ENCODE results near the gene GOLGA2. TPM values are rescaled to one million over a fixed set of nuclear protein-coding genes. Genes with fewer than 3 reads are reported as not detected.

GOLGA2 gene, protein sequence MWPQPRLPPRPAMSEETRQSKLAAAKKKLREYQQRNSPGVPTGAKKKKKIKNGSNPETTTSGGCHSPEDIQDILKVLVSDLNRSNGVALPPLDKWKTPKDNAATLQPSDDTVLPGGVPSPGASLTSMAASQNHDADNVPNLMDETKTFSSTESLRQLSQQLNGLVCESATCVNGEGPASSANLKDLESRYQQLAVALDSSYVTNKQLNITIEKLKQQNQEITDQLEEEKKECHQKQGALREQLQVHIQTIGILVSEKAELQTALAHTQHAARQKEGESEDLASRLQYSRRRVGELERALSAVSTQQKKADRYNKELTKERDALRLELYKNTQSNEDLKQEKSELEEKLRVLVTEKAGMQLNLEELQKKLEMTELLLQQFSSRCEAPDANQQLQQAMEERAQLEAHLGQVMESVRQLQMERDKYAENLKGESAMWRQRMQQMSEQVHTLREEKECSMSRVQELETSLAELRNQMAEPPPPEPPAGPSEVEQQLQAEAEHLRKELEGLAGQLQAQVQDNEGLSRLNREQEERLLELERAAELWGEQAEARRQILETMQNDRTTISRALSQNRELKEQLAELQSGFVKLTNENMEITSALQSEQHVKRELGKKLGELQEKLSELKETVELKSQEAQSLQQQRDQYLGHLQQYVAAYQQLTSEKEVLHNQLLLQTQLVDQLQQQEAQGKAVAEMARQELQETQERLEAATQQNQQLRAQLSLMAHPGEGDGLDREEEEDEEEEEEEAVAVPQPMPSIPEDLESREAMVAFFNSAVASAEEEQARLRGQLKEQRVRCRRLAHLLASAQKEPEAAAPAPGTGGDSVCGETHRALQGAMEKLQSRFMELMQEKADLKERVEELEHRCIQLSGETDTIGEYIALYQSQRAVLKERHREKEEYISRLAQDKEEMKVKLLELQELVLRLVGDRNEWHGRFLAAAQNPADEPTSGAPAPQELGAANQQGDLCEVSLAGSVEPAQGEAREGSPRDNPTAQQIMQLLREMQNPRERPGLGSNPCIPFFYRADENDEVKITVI
- total RNA-seq: 100 to 1,000 TPM in 1 of 2 donors, 10 to 100 TPM in 1; 83.6 to 104 TPM
- long read RNA-seq, full-length matches to known transcripts: 10 of 45 reads
- long read RNA-seq, partial matches to known transcripts: 23 of 45 reads
- long read RNA-seq, other reads (novel, unspliced or antisense): 12 of 45 reads

GRCh38 chr9:128275198-128276007 lies at the start of gene GOLGA2:
GOLGA2 (minus strand) TSS chr9:128276007; CDS start chr9:128275976, 31 bp downstream.
- intact Hi-C loops (cut with DNase I, micrococcal nuclease): no loop called here
- DNase-seq: peak; percentile 31 to 55

GRCh38 chr9:128324401-128324800 lies 48.6 kb upstream of the GOLGA2 start:
- ATAC-seq (no peak), DNase-seq (no peak)
- intact Hi-C loops (cut with DNase I, micrococcal nuclease): no loop called here

More at GRCh38 chr9:128275198-128276007, at the start of gene GOLGA2:
- peak; percentile 62 for ATAC-seq

DNA sequence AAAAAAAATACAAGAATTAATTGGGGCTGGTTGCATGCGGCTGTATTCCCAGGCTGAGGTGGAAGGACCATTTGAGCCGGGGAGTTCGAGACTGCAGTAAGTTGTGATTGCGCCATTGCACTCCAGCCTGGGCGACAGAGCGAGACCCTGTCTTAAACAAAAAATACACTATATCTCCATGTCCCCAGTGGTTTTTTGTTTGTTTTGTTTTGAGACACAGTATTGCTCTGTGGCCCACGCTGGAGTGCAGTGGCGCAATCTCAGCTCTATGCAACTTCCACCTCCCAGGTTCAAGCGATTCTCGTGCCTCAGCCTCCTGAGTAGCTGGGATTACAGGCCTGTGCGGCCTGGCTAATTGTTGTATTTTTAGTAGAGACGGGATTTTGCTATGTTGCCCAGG lies 48.0 kb upstream of the GOLGA2 start:
- intact Hi-C loops (cut with DNase I, micrococcal nuclease): no loop called here
- no peak for ATAC-seq
- no peak for DNase-seq

DNA sequence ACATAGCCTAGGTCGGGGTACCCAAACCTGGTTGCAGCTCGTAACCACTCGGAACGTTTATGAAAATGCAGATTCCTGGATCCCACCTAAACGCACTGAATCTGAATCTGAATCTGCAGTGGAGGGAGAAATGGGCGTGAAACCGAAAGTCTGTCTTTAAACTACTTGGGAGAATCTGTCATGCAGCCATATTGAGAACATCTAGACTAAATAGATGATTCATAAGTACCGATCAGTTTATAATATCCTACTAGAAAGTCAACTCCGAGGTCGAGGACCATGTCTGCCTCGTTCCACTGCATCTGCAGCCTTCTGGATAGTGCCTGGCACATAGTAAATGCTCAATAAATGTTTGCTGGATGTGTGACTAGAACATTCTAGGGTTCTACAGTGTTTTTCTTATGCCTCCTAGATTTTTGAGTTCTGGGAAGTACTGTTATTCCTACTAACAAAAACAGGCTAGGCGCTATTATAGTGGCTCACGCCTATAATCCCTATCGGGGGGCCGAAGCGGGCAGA lies 47.5 kb upstream of the GOLGA2 start:
- intact Hi-C loops (cut with DNase I, micrococcal nuclease): no loop called here
- DNase-seq (no peak), ATAC-seq (peak; percentile 8)

DNA sequence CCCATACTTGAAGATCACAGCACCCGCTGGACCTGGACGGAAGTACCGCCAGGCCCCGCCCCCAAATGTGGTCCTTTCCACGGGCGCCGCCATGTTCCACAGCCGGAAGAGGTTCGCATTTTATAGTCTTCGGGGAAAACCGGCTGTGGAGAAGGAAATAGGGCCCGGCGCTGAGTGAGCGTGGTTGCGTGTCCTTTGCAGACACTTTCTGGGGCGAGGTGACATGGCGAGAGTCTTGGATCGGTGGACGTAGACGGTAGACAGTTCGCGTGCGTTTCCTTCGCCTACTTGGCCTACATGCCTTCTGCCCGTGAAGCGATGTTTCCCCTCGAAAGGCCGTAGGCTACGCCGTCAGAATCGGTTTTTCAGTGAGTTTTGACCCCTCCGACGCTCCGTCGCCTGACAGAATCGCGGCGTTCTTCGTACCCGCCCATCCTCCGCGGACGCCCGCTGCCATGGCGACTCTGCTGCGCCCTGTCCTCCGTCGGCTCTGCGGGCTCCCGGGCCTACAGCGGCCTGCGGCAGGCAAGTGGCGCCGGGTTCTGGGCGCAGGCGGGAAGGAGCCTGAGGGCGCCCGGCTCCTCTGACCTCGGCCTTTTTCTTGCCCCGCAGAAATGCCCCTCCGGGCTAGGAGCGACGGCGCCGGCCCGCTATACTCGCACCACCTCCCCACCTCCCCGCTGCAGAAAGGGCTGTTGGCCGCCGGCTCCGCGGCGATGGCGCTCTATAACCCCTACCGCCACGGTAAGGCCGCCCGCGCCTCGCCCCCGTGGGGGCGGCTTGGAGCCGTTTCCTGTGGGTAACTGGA lies 46.8 kb upstream of the GOLGA2 start, which contains the start of the genes COQ4 and TRUB2:
Gene COQ4, plus strand, starts transcription at position 436 of the 808 bp plus-strand sequence. Its CDS starts 20 bp downstream, at position 456.
Gene TRUB2, minus strand, starts transcription at position 44 of the 808 bp plus-strand sequence. Its CDS starts 39 bp downstream, at position 5.
- ATAC-seq: peak; percentile 96
- intact Hi-C loops (cut with DNase I, micrococcal nuclease): no loop called here
- DNase-seq: peak; percentile 93 to 95

DNA sequence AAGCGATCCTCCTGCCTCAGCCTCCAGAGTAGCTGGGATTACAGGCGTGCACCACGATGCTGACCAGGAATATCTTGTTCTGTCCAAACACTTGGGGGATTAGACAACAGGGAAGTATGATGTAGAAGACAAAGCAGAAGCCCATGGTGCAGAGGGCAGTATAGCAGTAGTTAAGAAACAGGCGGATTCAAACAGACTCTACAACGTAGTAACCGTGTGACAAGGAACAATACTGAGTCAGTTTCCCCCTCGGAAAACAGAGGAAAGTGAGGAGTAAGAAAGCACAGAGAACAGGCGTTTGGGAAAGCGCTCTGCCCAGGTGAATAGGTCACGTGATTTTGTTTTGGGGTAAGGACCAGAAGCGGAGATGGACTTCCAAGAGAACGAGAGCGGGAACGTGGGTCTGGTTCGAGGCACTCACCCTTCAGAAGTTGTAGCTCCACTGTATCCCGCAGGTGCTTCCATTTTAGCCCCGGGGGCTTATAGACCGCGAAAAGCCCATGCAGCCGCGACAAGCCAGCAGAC lies 46.1 kb upstream of the GOLGA2 start:
- intact Hi-C loops (cut with DNase I, micrococcal nuclease): no loop called here
- ATAC-seq: peak; percentile 11

GRCh38 chr9:128321343-128321742 lies 45.5 kb upstream of the GOLGA2 start:
- intact Hi-C loops (cut with DNase I, micrococcal nuclease): no loop called here
- ATAC-seq: no peak
- no peak for DNase-seq

More for the DNA sequence above, 46.1 kb upstream of the GOLGA2 start:
- no peak for DNase-seq

- DNase-seq (no peak), ATAC-seq (no peak)
- intact Hi-C loops (cut with DNase I, micrococcal nuclease): no loop called here
Measured at GRCh38 chr9:128317629-128318028, 41.8 kb upstream of the GOLGA2 start.

DNA sequence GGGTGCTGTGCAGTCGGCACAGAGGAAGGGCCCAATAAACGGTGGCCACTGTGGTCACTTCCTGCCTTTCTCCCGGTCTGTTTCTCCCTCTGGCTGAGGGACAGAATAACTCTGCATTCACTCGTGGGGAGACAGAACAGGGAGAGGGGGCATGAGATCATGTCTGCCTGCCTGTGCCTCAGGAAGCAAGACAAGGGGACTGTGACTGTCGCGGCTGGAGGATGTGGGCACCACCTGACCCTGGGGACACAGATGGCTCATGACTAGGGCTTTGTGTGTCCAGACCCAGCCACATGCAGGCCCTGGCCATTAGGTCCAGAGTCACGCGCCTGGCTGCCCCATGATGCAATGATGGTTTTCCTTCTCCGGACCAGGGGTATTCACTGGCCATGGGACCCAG lies 40.6 kb upstream of the GOLGA2 start:
- ATAC-seq (no peak), DNase-seq (no peak)
- intact Hi-C loops (cut with DNase I, micrococcal nuclease): no loop called here

GRCh38 chr9:128314697-128315096 lies 38.9 kb upstream of the GOLGA2 start:
- intact Hi-C loops (cut with DNase I, micrococcal nuclease): no loop called here
- no peak for ATAC-seq
- no peak for DNase-seq

DNA sequence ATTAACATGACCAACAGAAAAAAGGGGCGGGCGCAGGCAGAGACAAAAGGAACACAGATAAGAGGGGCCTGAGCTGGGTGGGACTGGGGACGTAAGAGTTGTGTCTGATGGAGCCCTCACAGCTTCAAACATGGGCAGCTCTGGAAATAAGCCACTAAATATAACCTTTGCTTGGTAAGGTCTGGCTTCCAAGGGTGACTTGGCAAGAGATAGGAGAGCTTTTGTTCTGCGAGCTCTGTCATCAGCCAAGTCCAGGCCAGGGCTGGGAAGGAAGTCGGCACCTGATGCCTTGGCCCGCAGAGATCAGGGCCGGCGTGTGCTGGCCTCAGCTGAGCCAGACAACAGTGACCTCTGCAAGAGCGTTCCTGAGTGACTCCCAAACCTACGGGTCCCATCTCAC lies 34.7 kb upstream of the GOLGA2 start:
- ATAC-seq (no peak), DNase-seq (no peak)
- intact Hi-C loops (cut with DNase I, micrococcal nuclease): no loop called here

DNA sequence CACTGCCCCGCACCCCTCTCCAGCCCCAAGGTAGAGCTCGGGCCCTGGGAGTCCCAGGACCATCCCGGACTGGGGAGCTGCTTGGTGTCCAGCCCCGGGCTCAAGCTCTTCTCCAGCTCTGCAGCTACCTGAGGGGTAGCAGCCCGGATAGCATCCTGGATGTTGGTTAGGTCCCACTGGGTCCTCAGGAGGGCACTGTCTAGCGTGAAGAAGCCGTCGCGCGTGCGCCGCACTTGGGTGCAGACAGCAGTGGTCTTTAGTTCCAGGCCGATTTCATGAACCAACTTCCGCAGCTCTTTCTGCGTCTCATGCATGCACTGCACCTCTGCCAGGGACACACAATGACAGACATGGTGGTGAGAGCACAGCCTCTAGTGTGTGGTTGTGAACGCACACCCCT lies 33.7 kb upstream of the GOLGA2 start:
- intact Hi-C loops (cut with DNase I, micrococcal nuclease): no loop called here
- ATAC-seq: no peak
- no peak for DNase-seq

DNA sequence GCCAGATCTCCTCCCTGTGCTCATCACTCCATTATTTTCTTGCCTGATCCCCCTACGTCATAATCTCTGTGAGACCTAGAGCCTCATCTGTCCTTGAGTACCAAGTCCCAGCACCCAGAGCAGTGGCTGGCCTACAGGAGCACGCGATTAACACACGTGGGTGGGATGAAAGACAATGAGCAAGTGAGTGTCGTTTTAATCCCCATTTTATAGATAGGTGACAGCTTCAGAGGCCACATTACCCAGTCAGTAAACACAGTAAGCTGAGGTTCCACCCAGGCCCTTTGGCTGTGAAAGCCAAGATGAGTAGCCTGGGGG lies 29.1 kb upstream of the GOLGA2 start:
- DNase-seq: no peak
- ATAC-seq: peak; percentile 73
- intact Hi-C loops (cut with DNase I, micrococcal nuclease): no loop called here

DNA sequence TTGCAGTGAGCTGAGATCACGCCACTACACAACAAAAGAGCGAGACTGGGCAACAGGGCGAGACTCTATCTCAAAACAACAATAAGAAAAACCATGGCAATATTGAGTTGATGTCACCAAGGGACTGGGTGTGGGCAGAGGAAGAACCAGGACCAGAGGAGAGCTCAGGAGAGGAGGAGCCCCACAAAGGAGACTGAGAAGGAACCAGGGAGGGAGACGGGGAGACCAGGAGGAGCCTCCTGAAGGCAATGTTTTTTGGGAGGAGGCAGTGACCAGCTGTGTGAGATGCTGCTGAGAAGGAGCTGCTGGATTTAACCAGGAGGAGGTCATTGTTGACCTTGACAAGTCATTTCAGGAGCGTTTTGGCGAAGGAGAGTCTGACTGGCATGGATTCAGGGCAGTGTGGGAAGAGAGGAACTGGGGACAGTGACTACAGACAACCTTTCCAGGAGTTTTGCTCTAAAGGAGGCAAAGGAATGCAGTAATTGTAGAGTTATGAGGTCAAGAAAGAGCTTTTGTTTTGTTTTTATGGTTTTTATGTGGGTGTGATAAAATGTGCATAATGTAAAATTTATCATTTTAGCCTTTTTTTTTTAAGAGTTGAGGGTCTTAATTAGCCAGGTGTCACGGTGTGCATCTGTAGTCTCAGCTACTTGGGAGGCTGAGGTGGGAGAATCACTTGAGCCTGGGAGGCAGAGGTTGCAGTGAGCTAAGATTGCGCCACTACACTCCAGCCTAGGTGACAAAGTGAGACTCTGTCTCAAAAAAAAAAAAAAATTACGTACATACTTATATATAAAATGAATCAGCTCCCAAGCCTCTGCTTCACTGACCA lies 28.5 kb upstream of the GOLGA2 start:
- intact Hi-C loops (cut with DNase I, micrococcal nuclease): no loop called here
- DNase-seq: no peak
- peak; percentile 14 for ATAC-seq

DNA sequence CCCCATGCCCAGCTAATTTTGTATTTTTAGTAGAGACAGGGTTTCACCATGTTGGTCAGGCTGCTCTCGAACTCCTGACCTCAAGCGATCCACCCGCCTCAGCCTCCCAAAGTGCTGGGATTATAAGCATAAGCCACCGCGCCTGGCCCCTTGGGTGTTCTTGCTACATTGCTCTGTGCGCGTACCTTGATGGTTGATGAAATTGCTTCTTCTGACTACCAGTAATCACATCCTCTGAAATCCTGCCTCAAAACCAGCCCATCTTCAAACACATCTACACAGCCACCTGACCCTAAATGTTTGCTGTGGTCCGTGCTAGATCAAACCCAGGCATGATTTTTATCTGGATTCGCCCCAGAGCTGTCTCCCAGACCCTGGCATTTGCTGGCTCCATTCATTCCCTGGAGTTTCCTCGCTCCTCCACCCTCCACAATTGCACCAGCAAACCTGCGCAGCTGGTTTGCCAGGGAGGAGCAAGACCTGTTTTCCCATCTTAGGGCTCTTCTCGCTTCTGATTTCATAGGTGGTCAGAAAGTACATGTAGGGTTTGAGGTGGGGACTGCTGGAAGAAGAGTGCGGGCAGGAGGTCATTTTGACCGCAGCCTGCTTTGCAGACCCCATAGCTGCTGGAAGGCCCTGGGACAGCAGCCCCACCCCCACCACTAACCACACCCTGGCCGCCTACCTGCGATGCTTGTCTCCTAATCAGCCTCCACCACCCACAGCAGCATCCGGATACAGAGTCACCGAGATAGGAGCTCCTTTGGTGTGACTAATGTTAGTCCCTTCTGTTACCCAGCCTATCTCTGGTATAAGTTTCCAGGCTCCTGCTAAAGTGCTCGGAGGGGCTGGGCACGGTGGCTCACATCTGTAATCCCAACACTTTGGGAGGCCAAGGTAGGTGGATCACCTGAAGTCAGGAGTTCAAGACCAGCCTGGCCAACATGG lies 23.0 kb upstream of the GOLGA2 start:
- ATAC-seq: peak; percentile 23
- intact Hi-C loops (cut with DNase I, micrococcal nuclease): no loop called here

More for the DNA sequence above, 23.0 kb upstream of the GOLGA2 start:
- peak in 1 of 2 donors; percentile 36 for DNase-seq

Data from left colon (tissue), 2 donors.